Left colon (tissue), 2 donors: Measurements from ENCODE around the gene ZPBP2. TPM values are rescaled to one million over a fixed set of nuclear protein-coding genes. Genes with fewer than 3 reads are reported as not detected.
"Not testable (repeated sequence)": the region's sequence is repeated elsewhere in the genome, so short reads cannot be mapped to it uniquely, and the experiment has no call there.

Experiments
- ATAC-seq: fragments of 200-7000 bp; cut with Tn5 transposase; one replicate; pipeline ENCODE4 v1.9.1; 2020; ENCODE audit warnings: mild to moderate bottlenecking, moderate library complexity
- DNase-seq, 2 donors: peaks; one replicate each; pipeline ENCODE4 v3.0.0-alpha.2; 2020
- intact Hi-C, 2 donors: fragments of 100-400 bp; cut with DNase I in 1 of 2; cut with micrococcal nuclease in 1 of 2; formaldehyde crosslinking; loops; one replicate each; pipeline versions ENCODE4 v1.11.2 to v1.14.0; 2022; cut with DNase I, micrococcal nuclease
- long read RNA-seq: library from polyadenylated mRNA; unstranded; transcript quantifications from one replicate; pipeline ENCODE4 v2.0.0, GENCODE V29; 2021
- total RNA-seq, 2 donors: library from RNA; stranded (reverse); fragmentation: NEBNext Ultra II Directional; extraction: Animal tissue kit (Norgen Biotek cat#: 25700); gene quantifications; one replicate each; pipeline ENCODE4 v1.2.1, GENCODE V29; 2021
- donor health status: DM: no; HTN: no; CAD: no.
- donor health status: DM: yes; HTN: yes; CAD: no.

ZPBP2 gene
- not detected for total RNA-seq
- long read RNA-seq = 0 reads

DNA sequence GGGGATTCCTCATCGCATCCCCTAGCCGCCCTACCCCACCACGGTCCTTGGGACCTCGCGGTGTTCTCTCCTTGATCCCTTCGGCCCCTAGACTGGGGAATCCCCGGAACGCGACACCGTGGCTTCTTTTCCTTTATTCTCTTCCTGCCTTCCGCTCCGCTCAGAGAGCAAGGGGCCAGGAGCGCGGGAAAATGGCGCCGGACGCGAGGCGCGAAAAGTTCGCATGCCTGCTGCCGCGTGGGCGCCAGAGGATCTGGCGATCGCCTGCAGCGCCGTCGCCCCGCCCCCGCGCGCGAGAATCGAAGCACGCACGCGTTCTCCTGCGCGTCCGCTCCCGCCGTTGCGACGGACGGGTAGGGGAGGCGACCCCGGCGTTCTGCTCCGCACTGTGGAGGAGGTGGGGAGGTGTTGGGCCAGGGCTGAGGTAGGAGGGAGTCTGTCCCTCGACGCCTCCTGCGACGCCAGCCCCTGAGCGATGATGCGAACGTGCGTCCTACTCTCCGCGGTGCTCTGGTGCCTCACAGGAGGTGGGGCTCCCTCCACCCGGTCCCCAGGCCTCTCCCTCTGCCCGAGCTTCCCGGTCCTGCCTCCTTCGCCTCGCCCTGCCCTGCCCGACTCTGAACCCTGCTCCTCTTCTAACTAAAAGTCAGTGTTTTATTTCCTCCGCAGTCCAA lies at the start of gene ZPBP2:
Gene ZPBP2 (plus strand): TSS at position 323 of the 674 bp plus-strand sequence. CDS start 153 bp downstream, at position 476.
- intact Hi-C loops = no loop called here
- ATAC-seq = no peak
- DNase-seq = peak in 1 of 2 donors; percentile 32

DNA sequence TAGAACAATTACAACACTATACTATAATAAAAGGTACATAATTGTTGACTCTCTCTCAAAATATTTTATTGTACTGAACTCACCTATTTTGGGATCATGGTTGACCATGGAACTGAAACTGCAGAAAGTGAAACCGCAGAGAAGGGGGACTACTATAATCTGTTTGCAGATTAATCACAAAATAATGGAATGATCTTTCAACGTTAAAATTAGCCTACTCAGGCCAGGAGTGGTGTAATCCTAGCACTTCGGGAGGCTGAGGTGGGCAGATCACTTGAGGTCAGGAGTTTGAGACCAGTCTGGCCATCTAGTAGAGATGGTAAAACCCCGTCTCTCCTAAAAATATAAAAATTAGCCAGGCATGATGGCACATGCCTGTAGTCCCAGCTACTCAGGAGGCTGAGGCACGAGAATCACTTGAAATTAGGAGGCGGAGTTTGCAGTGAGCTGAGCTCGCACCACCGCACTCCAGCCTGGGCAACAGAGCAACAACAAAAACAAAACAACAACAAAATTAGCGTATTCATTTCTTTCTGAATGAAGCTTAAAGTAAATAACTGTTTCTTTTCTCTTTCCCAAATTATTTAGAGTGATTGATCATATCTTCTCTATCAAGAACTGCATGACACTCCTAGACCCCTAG lies 49.5 kb upstream of the ZPBP2 start:
- ATAC-seq (no peak), DNase-seq (no peak)
- intact Hi-C loops = no loop called here

DNA sequence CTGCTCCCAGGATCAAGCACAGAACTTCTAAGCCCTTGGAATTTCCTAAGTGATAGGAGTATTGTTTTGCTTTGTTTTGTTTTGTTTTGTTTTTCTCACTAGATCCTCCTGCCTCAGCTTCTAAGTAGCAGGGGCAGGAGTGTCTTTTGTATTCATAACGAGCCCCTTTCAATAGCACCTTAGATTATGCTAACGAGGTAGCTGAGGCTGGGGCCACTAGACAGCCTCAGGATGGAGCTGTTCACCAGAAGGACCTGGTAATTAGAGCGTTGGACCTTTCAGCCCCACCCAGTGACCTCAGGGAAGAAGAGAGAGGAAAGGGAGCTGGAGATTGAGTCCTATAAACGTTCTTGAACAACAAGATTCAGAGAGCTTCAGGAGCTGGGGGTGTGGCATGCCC lies 47.5 kb upstream of the ZPBP2 start:
- intact Hi-C loops = no loop called here
- no peak for DNase-seq
- ATAC-seq = peak; percentile 43

GRCh38 chr17:39820987-39821386 lies 47.0 kb upstream of the ZPBP2 start:
- DNase-seq (no peak), ATAC-seq (no peak)
- intact Hi-C loops = no loop called here

DNA sequence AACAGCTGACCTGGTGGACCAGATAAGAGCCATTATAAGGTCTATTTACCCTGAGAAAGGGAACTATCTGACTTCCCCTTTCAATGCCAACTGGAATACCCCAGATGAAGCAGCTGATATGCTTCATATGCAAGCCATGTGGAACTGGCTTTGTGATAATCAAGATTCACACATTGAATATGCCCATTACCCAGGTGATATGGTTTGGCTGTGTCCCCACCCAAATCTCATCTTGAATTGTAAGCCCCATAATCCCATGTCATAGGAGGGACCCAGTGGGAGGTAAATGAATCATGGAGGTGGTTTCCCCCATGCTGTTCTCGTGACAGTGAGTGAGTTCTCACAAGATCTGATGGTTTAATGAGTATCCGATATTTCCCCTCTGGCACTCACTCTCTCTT lies 46.0 kb upstream of the ZPBP2 start:
- ATAC-seq (no peak), DNase-seq (no peak)
- intact Hi-C loops = no loop called here

DNA sequence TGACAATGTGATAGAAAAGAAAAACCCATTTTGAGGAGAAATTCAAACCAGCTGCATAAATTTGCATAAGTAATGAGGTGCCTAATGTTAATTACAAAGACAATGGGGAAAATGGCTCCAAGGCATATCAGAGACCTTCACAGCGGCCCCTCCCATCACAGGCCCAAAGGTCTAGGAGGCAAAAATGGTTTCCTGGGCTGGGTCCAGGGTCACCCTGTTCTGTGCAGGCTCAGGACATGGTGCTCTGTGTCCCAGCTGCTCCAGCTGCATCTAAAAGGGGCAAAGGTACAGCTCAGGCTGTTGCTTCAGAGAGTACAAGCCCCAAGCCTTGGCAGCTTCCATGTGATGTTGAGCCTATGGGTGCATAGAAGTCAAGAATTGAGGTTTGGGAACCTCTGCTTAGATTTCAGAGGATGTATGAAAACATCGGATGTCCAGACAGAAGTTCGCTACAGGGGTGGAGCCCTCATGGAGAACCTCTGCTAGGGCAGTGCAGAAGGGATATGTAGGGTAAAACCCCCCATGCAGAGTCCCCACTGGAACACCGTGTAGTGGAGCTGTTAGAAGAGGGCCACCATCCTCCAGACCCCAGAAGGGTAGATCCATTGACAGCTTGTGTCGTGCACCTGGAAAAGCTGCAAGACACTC lies 44.5 kb upstream of the ZPBP2 start:
- ATAC-seq (no peak), DNase-seq (no peak)
- intact Hi-C loops = no loop called here

DNA sequence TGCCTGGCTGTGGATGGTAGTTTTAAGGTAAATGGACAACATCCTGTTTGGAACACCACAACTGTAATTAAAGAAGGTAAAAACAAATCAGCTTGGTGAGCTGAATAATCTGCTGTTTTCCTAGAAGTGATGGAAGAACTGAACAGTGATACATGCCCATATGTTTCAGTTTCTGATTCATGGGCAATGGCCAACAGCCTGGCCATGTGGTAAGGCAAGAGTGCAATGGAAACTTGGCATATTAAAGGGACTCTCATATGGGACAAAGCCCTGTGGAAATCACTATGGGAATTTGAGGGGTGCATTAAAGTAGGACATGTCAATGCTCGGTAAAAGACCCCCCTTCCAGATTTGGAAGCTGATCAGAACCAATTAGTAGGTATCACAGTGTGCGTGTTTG lies 41.7 kb upstream of the ZPBP2 start:
- no peak for DNase-seq
- intact Hi-C loops = no loop called here
- no peak for ATAC-seq

GRCh38 chr17:39828443-39828842 lies 39.6 kb upstream of the ZPBP2 start:
- intact Hi-C loops = no loop called here
- DNase-seq (no peak), ATAC-seq (no peak)

- intact Hi-C loops = no loop called here
- DNase-seq (no peak), ATAC-seq (no peak)
Observed at GRCh38 chr17:39831588-39831987, 36.4 kb upstream of the ZPBP2 start.

DNA sequence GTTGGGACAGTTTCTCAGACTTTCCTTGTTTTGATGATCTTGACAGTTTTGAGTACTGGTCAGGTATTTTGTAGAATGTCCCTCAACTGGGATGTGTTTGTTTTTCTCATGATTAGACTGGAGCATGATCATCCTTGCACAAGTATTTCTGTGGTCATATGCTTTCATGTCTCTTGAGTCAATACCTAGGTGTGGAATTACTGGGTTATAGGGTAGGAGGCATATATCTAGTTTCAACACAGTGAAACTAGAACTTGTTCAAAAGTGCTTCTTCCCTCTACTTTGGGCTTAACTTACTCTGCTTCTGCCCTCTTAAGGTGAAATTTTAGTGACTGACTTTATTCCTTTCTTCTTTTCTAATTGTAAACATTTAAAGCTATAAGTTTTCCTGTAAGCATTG lies 34.0 kb upstream of the ZPBP2 start:
- no peak for DNase-seq
- intact Hi-C loops = no loop called here
- no peak for ATAC-seq

- intact Hi-C loops = no loop called here
- ATAC-seq (no peak), DNase-seq (no peak)
Observed at GRCh38 chr17:39835038-39835786, 32.8 kb upstream of the ZPBP2 start.

- no peak for DNase-seq
- ATAC-seq = no peak
- intact Hi-C loops = no loop called here
Observed at GRCh38 chr17:39836117-39836516, 31.9 kb upstream of the ZPBP2 start.

- intact Hi-C loops = no loop called here
Observed at GRCh38 chr17:39838057-39838456, 29.9 kb upstream of the ZPBP2 start.

GRCh38 chr17:39838784-39839183 lies 29.2 kb upstream of the ZPBP2 start:
- intact Hi-C loops = no loop called here
- no peak for ATAC-seq
- DNase-seq = no peak

More at GRCh38 chr17:39838057-39838456, 29.9 kb upstream of the ZPBP2 start:
- DNase-seq = no peak
- ATAC-seq = no peak

- DNase-seq = no peak
- intact Hi-C loops = no loop called here
- no peak for ATAC-seq
Observed at GRCh38 chr17:39841134-39841683, 26.8 kb upstream of the ZPBP2 start.

DNA sequence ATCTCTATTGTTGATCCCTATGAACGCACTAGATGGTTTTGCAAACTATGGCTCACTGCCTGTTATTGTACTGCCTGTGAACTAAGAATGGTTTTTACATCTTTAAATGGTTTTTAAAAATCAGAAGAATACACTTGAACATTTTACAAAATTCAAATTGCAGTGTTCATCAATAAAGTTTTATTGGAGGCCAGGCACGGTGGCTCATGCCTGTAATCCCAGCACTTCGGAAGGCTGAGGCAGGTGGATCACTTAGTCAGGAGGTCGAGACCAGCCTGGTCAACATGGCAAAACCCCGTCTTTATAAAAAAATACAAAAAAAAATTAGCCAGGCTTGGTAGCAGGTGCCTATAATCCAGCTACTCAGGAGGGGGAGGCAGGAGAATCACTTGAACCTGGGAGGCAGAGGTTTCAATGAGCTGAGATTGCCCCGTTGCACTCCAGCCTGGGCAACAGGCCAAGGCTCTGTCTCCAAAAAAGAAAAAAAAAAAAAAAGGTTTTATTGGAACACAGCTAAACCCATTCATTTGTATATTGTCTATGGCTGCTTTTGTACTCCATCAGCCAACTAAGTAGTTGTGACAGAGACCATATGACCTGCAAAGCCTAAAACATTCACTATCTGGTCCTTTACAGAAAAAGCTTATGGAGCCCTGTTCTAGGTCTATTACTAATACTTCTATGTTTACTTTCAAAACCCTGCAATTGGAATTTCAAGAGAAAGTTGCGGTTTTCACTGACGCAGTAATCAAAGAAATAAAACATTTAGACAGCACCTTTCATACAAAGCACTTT lies 22.8 kb upstream of the ZPBP2 start:
- ATAC-seq = no peak

DNA sequence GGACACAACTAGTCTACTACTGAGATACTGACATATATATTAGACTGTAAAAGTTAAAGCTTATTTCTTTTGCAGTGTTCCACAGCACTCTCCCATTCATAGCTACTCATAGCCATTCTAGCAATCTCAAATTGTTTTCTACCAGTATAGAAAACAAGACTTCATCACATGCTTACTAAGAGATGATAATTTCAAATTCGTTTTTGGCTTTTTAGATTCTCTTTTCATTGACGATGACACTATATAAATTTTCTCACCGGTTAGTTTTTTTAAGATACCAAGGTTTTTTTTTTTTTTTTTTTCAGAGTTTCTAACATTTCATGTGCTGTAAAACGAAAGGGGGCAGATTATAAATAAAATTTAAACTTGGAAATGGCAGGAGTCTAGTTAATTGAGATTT lies 21.8 kb upstream of the ZPBP2 start:
- DNase-seq (no peak), ATAC-seq (no peak)
- intact Hi-C loops = no loop called here

More for the DNA sequence above, 22.8 kb upstream of the ZPBP2 start:
- DNase-seq = no peak
- intact Hi-C loops = no loop called here

GRCh38 chr17:39848600-39848999 lies 19.4 kb upstream of the ZPBP2 start:
- DNase-seq (no peak), ATAC-seq (no peak)
- intact Hi-C loops = no loop called here

- intact Hi-C loops, ATAC-seq: not testable (repeated sequence)
Observed at GRCh38 chr17:39850186-39850585, 17.8 kb upstream of the ZPBP2 start.

More at GRCh38 chr17:39850186-39850585, 17.8 kb upstream of the ZPBP2 start:
- not testable (repeated sequence) for DNase-seq
